Neural cell (in vitro differentiated cells): ENCODE measurements around the gene B3GALNT2. TPM values are rescaled to one million over a fixed set of nuclear protein-coding genes. Genes with fewer than 3 reads are reported as not detected.

Experiments used
- H2AFZ ChIP-seq: fragments of 200-600, 300-800 bp; sonication (generic), shearing (Covaris generic); 2 replicates; pipeline ENCODE4 v1.6.0; 2014; ENCODE audit warnings: low read depth, mild to moderate bottlenecking, antibody characterized with exemption, low read length, moderate library complexity
- H3F3A ChIP-seq: fragments of 200-600 bp; shearing (Covaris generic); 2 replicates; pipeline ENCODE4 v1.6.1; 2016; ENCODE audit warnings: mild to moderate bottlenecking, moderate library complexity, mixed read lengths, antibody characterized with exemption, low read length; ENCODE audit not compliant: insufficient read depth, poor library complexity, severe bottlenecking
- H3K27ac ChIP-seq: fragments of 200-600, 300-800 bp; sonication (generic), shearing (Covaris generic); 2 replicates; pipeline ENCODE4 v1.5.1; 2014; ENCODE audit warnings: mild to moderate bottlenecking, low read length, moderate library complexity
- H3K27me3 ChIP-seq: fragments of 300-800, 200-600 bp; sonication (generic), shearing (Covaris generic); 2 replicates; pipeline ENCODE4 v1.6.0; 2014; ENCODE audit warnings: mild to moderate bottlenecking, low read depth, low read length, moderate library complexity; ENCODE audit not compliant: insufficient read depth
- H3K36me3 ChIP-seq: fragments of 300-800, 200-600 bp; sonication (generic), shearing (Covaris generic); 2 replicates; pipeline ENCODE4 v1.5.1; 2014; ENCODE audit warnings: mild to moderate bottlenecking, antibody characterized with exemption, low read length, moderate library complexity; ENCODE audit not compliant: insufficient read depth
- H3K4me2 ChIP-seq: fragments of 300-800, 200-600 bp; sonication (generic), shearing (Covaris generic); 2 replicates; pipeline ENCODE4 v1.6.0; 2014; ENCODE audit warnings: mild to moderate bottlenecking, low read length
- H3K4me3 ChIP-seq: fragments of 300-800, 200-600 bp; sonication (generic), shearing (Covaris generic); 2 replicates; pipeline ENCODE4 v1.5.1; 2014; ENCODE audit warnings: mild to moderate bottlenecking, low read length, moderate library complexity
- H3K79me2 ChIP-seq: fragments of 200-600 bp; shearing (Covaris generic); replicated peaks from 2 replicates; pipeline ENCODE4 v1.6.0; 2014; ENCODE audit warnings: mild to moderate bottlenecking, low read length, moderate library complexity; ENCODE audit not compliant: insufficient read depth
- H3K9ac ChIP-seq: fragments of 300-800, 200-600 bp; sonication (generic), shearing (Covaris generic); 2 replicates; pipeline ENCODE4 v1.6.1; 2016; ENCODE audit warnings: mild to moderate bottlenecking, low read length, mixed read lengths
- H3K9me2 ChIP-seq: fragments of 200-600 bp; shearing (Covaris generic); 2 replicates; pipeline ENCODE4 v1.6.1; 2016; ENCODE audit warnings: mild to moderate bottlenecking, low read length, mixed read lengths; ENCODE audit not compliant: insufficient read depth
- H3K9me3 ChIP-seq: fragments of 200-600, 300-800 bp; sonication (generic), shearing (Covaris generic); 2 replicates; pipeline ENCODE4 v1.6.1; 2016; ENCODE audit warnings: mild to moderate bottlenecking, mixed run types, low read length, moderate library complexity, mixed read lengths
- H4K20me1 ChIP-seq: fragments of 200-600 bp; shearing (Covaris generic); 2 replicates; pipeline ENCODE4 v1.6.1; 2016; ENCODE audit warnings: mild to moderate bottlenecking, mixed run types; ENCODE audit not compliant: insufficient read depth
- EP300 ChIP-seq: fragments of 450-650 bp; conservative IDR thresholded peaks from 2 replicates; pipeline ENCODE4 v1.6.1; 2014; ENCODE audit warnings: antibody characterized with exemption, mild to moderate bottlenecking, moderate library complexity; ENCODE audit not compliant: poor library complexity, severe bottlenecking
- EZH2 ChIP-seq: fragments of 200-600, 300-800 bp; shearing (Covaris generic), sonication (generic); IDR thresholded peaks from 2 replicates; pipeline ENCODE4 v1.6.1; 2014; ENCODE audit warnings: antibody characterized with exemption, low read length, borderline replicate concordance, mild to moderate bottlenecking; ENCODE audit not compliant: insufficient read depth, poor library complexity, severe bottlenecking
- MXI1 ChIP-seq: fragments of 450-650 bp; conservative IDR thresholded peaks from 2 replicates; pipeline ENCODE4 v1.6.1; 2014; ENCODE audit warnings: antibody characterized with exemption, mild to moderate bottlenecking; ENCODE audit not compliant: poor library complexity, severe bottlenecking
- POLR2AphosphoS5 ChIP-seq: IDR thresholded peaks from 2 replicates; pipeline ENCODE4 v1.6.1; 2012
- RAD21 ChIP-seq: fragments of 450-650 bp; conservative IDR thresholded peaks from 2 replicates; pipeline ENCODE4 v1.6.1; 2014; ENCODE audit warnings: antibody characterized with exemption, mild to moderate bottlenecking, moderate library complexity
- SMC3 ChIP-seq: fragments of 450-650 bp; conservative IDR thresholded peaks from 2 replicates; pipeline ENCODE4 v1.6.1; 2014; ENCODE audit warnings: antibody characterized with exemption, mild to moderate bottlenecking, moderate library complexity; ENCODE audit not compliant: poor library complexity
- TAF1 ChIP-seq: IDR thresholded peaks from 2 replicates; pipeline ENCODE4 v1.6.1; 2012; ENCODE audit warnings: low read depth
- polyA plus RNA-seq: library from polyadenylated mRNA; depleted of rRNA; stranded (reverse); fragments of >200 nt; gene quantifications from 2 replicates; pipeline ENCODE4 v1.2.3, GENCODE V29; 2014
- TF ChIP-seq, protein P1 (sequence below): fragments of 450-650 bp; IDR thresholded peaks from 2 replicates; pipeline ENCODE4 v1.5.1; 2014; ENCODE audit warnings: antibody characterized with exemption, mild to moderate bottlenecking, moderate library complexity; ENCODE audit not compliant: poor library complexity, severe bottlenecking
- TF ChIP-seq, protein P2 (sequence below): IDR thresholded peaks from 2 replicates; pipeline ENCODE4 v1.6.1; 2012; ENCODE audit warnings: borderline replicate concordance

Gene B3GALNT2
- polyA plus RNA-seq, 1 donor from 2014 or later = 29.0 TPM

DNA sequence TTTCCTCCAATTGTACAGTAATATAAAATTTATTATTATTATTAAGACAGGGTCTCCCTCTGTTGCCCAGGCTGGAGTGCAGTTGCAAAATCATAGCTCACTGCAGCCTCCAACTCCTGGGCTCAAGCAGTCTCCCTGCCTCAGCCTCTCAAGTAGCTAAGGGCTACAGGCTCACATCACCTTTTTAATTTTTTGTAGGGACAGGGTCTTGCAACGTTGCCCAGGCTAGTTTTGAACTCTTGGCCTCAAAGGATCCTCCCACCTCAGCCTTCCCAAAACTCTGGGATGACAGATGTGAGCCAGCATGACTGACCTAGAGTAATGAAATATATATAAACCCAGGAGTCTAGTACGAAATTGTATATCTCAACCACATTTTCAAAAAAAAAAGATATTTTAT lies 49.2 kb downstream of the B3GALNT2 start:
- Histone ChIP-seq H3K27me3 (no peaks in the 10 kb centered on the region), H4K20me1 (no peaks in the 10 kb centered on the region), H2AFZ (no peak overlapping the region), H3K4me3 (no peak overlapping the region), H3K36me3 (peaks cover 4% of the 10 kb centered on the region), H3F3A (no peaks in the 10 kb centered on the region), H3K27ac (no peak overlapping the region), H3K9ac (no peak overlapping the region), H3K9me3 (no peaks in the 10 kb centered on the region), H3K9me2 (no peaks in the 10 kb centered on the region), H3K4me2 (no peak overlapping the region), H3K79me2 (no peaks in the 10 kb centered on the region)
- TF ChIP-seq POLR2AphosphoS5 = no peak
- no peak for TF ChIP-seq MXI1
- TF ChIP-seq, protein P1, sequence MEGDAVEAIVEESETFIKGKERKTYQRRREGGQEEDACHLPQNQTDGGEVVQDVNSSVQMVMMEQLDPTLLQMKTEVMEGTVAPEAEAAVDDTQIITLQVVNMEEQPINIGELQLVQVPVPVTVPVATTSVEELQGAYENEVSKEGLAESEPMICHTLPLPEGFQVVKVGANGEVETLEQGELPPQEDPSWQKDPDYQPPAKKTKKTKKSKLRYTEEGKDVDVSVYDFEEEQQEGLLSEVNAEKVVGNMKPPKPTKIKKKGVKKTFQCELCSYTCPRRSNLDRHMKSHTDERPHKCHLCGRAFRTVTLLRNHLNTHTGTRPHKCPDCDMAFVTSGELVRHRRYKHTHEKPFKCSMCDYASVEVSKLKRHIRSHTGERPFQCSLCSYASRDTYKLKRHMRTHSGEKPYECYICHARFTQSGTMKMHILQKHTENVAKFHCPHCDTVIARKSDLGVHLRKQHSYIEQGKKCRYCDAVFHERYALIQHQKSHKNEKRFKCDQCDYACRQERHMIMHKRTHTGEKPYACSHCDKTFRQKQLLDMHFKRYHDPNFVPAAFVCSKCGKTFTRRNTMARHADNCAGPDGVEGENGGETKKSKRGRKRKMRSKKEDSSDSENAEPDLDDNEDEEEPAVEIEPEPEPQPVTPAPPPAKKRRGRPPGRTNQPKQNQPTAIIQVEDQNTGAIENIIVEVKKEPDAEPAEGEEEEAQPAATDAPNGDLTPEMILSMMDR = no peak
- no peak for TF ChIP-seq EZH2
- no peak for TF ChIP-seq SMC3
- no peak for TF ChIP-seq EP300
- TF ChIP-seq RAD21 = no peak
- TF ChIP-seq, protein P2, sequence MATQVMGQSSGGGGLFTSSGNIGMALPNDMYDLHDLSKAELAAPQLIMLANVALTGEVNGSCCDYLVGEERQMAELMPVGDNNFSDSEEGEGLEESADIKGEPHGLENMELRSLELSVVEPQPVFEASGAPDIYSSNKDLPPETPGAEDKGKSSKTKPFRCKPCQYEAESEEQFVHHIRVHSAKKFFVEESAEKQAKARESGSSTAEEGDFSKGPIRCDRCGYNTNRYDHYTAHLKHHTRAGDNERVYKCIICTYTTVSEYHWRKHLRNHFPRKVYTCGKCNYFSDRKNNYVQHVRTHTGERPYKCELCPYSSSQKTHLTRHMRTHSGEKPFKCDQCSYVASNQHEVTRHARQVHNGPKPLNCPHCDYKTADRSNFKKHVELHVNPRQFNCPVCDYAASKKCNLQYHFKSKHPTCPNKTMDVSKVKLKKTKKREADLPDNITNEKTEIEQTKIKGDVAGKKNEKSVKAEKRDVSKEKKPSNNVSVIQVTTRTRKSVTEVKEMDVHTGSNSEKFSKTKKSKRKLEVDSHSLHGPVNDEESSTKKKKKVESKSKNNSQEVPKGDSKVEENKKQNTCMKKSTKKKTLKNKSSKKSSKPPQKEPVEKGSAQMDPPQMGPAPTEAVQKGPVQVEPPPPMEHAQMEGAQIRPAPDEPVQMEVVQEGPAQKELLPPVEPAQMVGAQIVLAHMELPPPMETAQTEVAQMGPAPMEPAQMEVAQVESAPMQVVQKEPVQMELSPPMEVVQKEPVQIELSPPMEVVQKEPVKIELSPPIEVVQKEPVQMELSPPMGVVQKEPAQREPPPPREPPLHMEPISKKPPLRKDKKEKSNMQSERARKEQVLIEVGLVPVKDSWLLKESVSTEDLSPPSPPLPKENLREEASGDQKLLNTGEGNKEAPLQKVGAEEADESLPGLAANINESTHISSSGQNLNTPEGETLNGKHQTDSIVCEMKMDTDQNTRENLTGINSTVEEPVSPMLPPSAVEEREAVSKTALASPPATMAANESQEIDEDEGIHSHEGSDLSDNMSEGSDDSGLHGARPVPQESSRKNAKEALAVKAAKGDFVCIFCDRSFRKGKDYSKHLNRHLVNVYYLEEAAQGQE = no peak
- TF ChIP-seq TAF1 = no peak

DNA sequence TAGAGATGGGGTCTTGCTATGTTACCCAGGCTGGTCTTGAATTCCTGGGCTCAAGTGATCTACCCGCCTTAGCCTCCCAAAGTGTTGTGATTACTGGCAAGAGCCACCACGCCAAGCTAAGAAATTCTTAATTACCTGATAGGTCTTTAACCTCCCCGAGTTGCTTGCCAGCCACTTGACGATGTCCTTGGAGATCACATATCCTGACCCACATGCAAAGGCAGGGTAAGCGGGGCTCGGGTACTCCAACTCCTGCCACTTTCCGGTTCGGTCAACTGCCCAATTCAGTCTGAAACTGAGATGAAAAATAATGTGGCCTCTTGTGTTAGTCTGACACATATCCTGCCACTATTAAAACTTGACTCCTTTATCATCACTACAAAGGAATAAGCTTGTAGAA lies 50.2 kb downstream of the B3GALNT2 start:
- Histone ChIP-seq H3K36me3 (peaks cover 6% of the 10 kb centered on the region), H3F3A (no peaks in the 10 kb centered on the region), H3K27me3 (no peaks in the 10 kb centered on the region), H3K4me2 (no peak overlapping the region), H2AFZ (no peak overlapping the region), H3K9me2 (no peaks in the 10 kb centered on the region), H3K79me2 (no peaks in the 10 kb centered on the region), H4K20me1 (no peaks in the 10 kb centered on the region), H3K4me3 (no peak overlapping the region), H3K9ac (no peak overlapping the region), H3K27ac (no peak overlapping the region), H3K9me3 (no peaks in the 10 kb centered on the region)
- no peak for TF ChIP-seq TAF1

DNA sequence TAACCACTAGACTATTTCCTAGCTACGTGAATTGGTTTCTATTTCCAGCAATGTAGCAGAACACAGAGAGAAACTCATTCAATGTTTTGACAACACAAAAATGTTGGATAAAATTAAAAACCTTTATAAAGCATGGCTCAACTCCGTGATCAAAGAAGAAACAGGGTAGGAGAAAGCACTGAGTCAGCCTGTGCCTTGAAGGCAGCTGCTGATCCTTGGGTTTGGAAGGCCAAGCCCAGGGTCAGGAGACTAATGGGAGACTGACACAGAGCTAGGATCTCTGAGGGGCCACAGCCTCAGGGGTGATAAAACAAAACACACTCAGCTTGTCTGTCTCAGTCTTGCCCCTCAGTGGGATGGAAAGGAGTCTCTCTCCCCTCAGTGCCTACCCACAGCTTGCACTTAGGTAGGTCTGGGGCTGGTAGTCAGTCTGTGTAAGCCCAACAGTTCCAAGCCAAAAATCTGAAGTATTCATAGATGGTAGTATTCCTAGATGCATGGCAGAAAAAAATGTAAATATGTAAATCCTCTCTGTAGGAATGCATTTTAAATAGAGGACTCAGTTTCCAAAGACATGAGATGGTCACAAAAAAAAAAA lies 53.3 kb downstream of the B3GALNT2 start:
- peaks cover 6% of the 10 kb centered on the region for H3K36me3 ChIP-seq
- no peak for TF ChIP-seq TAF1
- TF ChIP-seq, protein P1 = no peak

More for the DNA sequence above, 53.3 kb downstream of the B3GALNT2 start:
- no peaks in the 10 kb centered on the region for H4K20me1 ChIP-seq
- H3K9me2 ChIP-seq = no peaks in the 10 kb centered on the region
- H3K9ac ChIP-seq = no peak overlapping the region
- H3K27me3 ChIP-seq = no peaks in the 10 kb centered on the region
- H3K4me2 ChIP-seq = no peak overlapping the region
- no peaks in the 10 kb centered on the region for H3K79me2 ChIP-seq
- no peaks in the 10 kb centered on the region for H3K9me3 ChIP-seq
- H3K27ac ChIP-seq = no peak overlapping the region
- no peak overlapping the region for H2AFZ ChIP-seq
- H3K4me3 ChIP-seq = no peak overlapping the region
- no peaks in the 10 kb centered on the region for H3F3A ChIP-seq
